DOHH2 (cell line): ENCODE results near the gene SUPT5H.
A peak's percentile ranks its signal among the peaks of the same experiment; 100 is the strongest.

Experiments
- H3F3A ChIP-seq: fragments of 200-600 bp; sonication (generic), shearing (Covaris generic); 2 replicates; pipeline ENCODE4 v1.6.0; 2016; ENCODE audit warnings: antibody characterized with exemption, mild to moderate bottlenecking; ENCODE audit not compliant: control insufficient read depth, insufficient read depth
- H3K27ac ChIP-seq: fragments of 200-600 bp; sonication (generic); 2 replicates; pipeline ENCODE4 v1.5.1; 2014; ENCODE audit warnings: low read depth, mild to moderate bottlenecking, low read length, moderate library complexity
- H3K27me3 ChIP-seq: fragments of 200-600 bp; sonication (generic); 2 replicates; pipeline ENCODE4 v1.6.1; 2014; ENCODE audit warnings: mild to moderate bottlenecking, low read length, mixed read lengths; ENCODE audit not compliant: control insufficient read depth
- H3K36me3 ChIP-seq: fragments of 200-600 bp; sonication (generic); 2 replicates; pipeline ENCODE4 v1.6.1; 2014; ENCODE audit warnings: mild to moderate bottlenecking, low read length, moderate library complexity, mixed read lengths; ENCODE audit not compliant: control insufficient read depth
- H3K4me1 ChIP-seq: fragments of 200-600 bp; sonication (generic); 2 replicates; pipeline ENCODE4 v1.6.1; 2014; ENCODE audit warnings: mild to moderate bottlenecking, low read length, mixed read lengths; ENCODE audit not compliant: control insufficient read depth
- H3K4me2 ChIP-seq: fragments of 200-600 bp; sonication (generic); 2 replicates; pipeline ENCODE4 v1.6.0; 2014; ENCODE audit warnings: mild to moderate bottlenecking, low read length, moderate library complexity
- H3K4me3 ChIP-seq: fragments of 200-600 bp; sonication (generic); 2 replicates; pipeline ENCODE4 v1.5.1; 2014; ENCODE audit warnings: mild to moderate bottlenecking, low read length, mixed read lengths
- H3K79me2 ChIP-seq: fragments of 200-600 bp; sonication (generic); 2 replicates; pipeline ENCODE4 v1.6.1; 2014; ENCODE audit warnings: mild to moderate bottlenecking, low read length, mixed read lengths; ENCODE audit not compliant: control insufficient read depth
- H3K9me2 ChIP-seq: fragments of 200-600 bp; sonication (generic); replicated peaks from 2 replicates; pipeline ENCODE4 v1.6.1; 2014; ENCODE audit warnings: mild to moderate bottlenecking, low read length, mixed read lengths; ENCODE audit not compliant: control insufficient read depth
- H3K9me3 ChIP-seq: fragments of 200-600 bp; sonication (generic); 2 replicates; pipeline ENCODE4 v1.6.1; 2014; ENCODE audit warnings: antibody characterized with exemption, low read length, mixed read lengths; ENCODE audit not compliant: control insufficient read depth, insufficient read depth
- H4K20me1 ChIP-seq: fragments of 200-600 bp; sonication (generic); 2 replicates; pipeline ENCODE4 v1.6.0; 2014; ENCODE audit warnings: low read depth, mild to moderate bottlenecking, antibody characterized with exemption, low read length, moderate library complexity; ENCODE audit not compliant: control insufficient read depth, insufficient read depth
- CTCF ChIP-seq: fragments of 200-600 bp; sonication (generic); IDR thresholded peaks from one replicate; pipeline ENCODE4 v1.5.1; 2014; ENCODE audit warnings: antibody characterized with exemption, mild to moderate bottlenecking, low read depth, low read length; ENCODE audit not compliant: poor library complexity, severe bottlenecking
- EZH2phosphoT487 ChIP-seq: fragments of 200-600 bp; sonication (generic); IDR thresholded peaks from 2 replicates; pipeline ENCODE4 v1.6.1; 2017; ENCODE audit warnings: borderline replicate concordance, mild to moderate bottlenecking, antibody characterized with exemption, low read length, moderate library complexity, mixed read lengths

The SUPT5H gene

GRCh38 chr19:39481676-39482075 lies 36.3 kb downstream of the SUPT5H start:
- peak overlapping the region; percentile 90 for H3K4me3 ChIP-seq
- peaks cover 20% of the 10 kb centered on the region for H3K4me1 ChIP-seq
- peak overlapping the region; percentile 94 for H3K4me2 ChIP-seq
- H3K9me3 ChIP-seq = no peaks in the 10 kb centered on the region
- no peaks in the 10 kb centered on the region for H3K9me2 ChIP-seq
- no peaks in the 10 kb centered on the region for H4K20me1 ChIP-seq
- peak overlapping the region; percentile 51; the same call in 1 of the 2 replicates for H3K27ac ChIP-seq
- peaks cover 47% of the 10 kb centered on the region for H3K36me3 ChIP-seq
- TF ChIP-seq CTCF (no peak), EZH2phosphoT487 (no peak)
- H3K79me2 ChIP-seq = peaks cover 36% of the 10 kb centered on the region
- no peaks in the 10 kb centered on the region for H3K27me3 ChIP-seq
- peaks cover 7% of the 10 kb centered on the region for H3F3A ChIP-seq

GRCh38 chr19:39483141-39483540 lies 37.8 kb downstream of the SUPT5H start:
- H4K20me1 ChIP-seq = no peaks in the 10 kb centered on the region
- H3K27ac ChIP-seq = no peak overlapping the region
- H3K4me3 ChIP-seq = no peak overlapping the region
- no peaks in the 10 kb centered on the region for H3K9me3 ChIP-seq
- peaks cover 20% of the 10 kb centered on the region for H3K4me1 ChIP-seq
- no peak overlapping the region for H3K4me2 ChIP-seq
- H3K9me2 ChIP-seq = no peaks in the 10 kb centered on the region
- H3F3A ChIP-seq = peaks cover 7% of the 10 kb centered on the region
- peaks cover 55% of the 10 kb centered on the region for H3K36me3 ChIP-seq
- no peaks in the 10 kb centered on the region for H3K27me3 ChIP-seq
- peaks cover 36% of the 10 kb centered on the region for H3K79me2 ChIP-seq
- no peak for TF ChIP-seq CTCF
- no peak for TF ChIP-seq EZH2phosphoT487

- Histone ChIP-seq H3K9me2 (no peaks in the 10 kb centered on the region), H3K4me1 (no peaks in the 10 kb centered on the region), H3K4me2 (no peak overlapping the region), H3K27ac (no peak overlapping the region), H3K4me3 (no peak overlapping the region), H3K27me3 (no peaks in the 10 kb centered on the region), H3F3A (peaks cover 3% of the 10 kb centered on the region), H4K20me1 (no peaks in the 10 kb centered on the region), H3K36me3 (peaks cover 53% of the 10 kb centered on the region), H3K79me2 (no peaks in the 10 kb centered on the region; the same call in 1 of the 2 replicates), H3K9me3 (no peaks in the 10 kb centered on the region)
- TF ChIP-seq EZH2phosphoT487 (no peak), CTCF (no peak)
Measured at GRCh38 chr19:39489756-39490155, 44.4 kb downstream of the SUPT5H start.
